COLO668 (cell line): ENCODE measurements around the gene PRKCZ.
A peak's percentile ranks its signal among the peaks of the same experiment; 100 is the strongest.
"Not testable (repeated sequence)": the region's sequence is repeated elsewhere in the genome, so short reads cannot be mapped to it uniquely, and the experiment has no call there.

Experiments used
- DNase-seq: peaks from one replicate; lab custom pipeline; 2025; ENCODE audit not compliant: unreplicated experiment; lab: John Stamatoyannopoulos, UW

The PRKCZ gene

GRCh38 chr1:2084306-2084705, 34.1 kb downstream of the PRKCZ start:
- no peak for DNase-seq

DNA sequence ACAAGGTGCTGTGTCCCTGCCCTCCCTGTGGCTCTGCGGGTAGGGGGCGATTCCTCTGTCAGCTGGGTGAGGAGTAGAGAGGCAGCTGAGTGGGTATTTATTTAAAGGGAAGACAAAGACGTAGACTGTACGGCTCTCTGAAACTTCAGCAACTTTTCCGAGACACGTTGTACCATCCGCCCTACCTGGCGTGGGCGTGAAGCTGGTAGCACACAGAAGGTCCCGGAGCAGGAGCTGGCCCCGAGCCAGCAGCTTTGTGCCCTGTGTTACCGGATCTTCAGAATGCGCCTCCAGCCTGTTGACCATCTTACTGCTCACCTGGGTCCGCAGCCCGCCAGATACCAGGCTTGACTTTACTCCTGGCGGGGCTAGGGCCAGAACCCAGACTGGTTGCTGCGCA, 34.9 kb downstream of the PRKCZ start:
- DNase-seq, result no peak

DNA sequence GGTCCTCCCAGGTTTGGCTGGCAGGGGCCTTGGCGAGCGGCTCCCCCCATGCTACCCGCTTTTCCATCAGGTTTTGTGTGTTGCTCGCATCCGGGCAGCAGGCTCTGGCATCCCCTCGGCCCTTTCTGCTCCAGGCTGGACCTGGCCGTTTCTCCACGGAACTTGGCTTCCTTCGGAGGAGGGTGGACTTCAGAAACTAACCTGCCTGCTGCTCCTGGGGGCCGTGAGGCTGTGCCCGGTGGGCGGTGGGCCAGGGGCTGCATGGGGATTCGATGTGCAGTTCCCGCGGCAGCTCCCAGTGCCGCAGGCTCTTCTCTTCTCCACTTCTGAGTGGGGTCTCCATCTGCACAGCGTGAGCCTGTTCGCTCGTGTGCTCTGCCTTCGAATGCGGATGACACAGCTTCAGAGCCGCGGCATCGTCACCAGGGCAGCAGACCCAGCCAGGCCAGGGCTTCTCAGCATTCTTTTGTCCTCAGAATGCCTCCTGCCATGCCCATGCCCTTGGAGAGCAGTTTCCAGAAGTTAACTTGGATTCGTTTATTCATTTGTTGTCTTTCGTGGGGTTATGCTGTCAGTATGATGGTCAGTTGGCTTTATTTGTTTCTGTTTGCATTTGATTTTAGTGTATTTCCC, 36.4 kb downstream of the PRKCZ start:
- DNase-seq, result no peak

- DNase-seq, result no peak
These were observed 37.6 kb downstream of the PRKCZ start for GRCh38 chr1:2087766-2088165.

- DNase-seq, result no peak
These were observed 38.2 kb downstream of the PRKCZ start for GRCh38 chr1:2088458-2088857.

- no peak for DNase-seq
These were observed 38.8 kb downstream of the PRKCZ start for GRCh38 chr1:2089051-2089450.

- DNase-seq, result no peak
These were observed 40.1 kb downstream of the PRKCZ start for GRCh38 chr1:2090216-2090890.

DNA sequence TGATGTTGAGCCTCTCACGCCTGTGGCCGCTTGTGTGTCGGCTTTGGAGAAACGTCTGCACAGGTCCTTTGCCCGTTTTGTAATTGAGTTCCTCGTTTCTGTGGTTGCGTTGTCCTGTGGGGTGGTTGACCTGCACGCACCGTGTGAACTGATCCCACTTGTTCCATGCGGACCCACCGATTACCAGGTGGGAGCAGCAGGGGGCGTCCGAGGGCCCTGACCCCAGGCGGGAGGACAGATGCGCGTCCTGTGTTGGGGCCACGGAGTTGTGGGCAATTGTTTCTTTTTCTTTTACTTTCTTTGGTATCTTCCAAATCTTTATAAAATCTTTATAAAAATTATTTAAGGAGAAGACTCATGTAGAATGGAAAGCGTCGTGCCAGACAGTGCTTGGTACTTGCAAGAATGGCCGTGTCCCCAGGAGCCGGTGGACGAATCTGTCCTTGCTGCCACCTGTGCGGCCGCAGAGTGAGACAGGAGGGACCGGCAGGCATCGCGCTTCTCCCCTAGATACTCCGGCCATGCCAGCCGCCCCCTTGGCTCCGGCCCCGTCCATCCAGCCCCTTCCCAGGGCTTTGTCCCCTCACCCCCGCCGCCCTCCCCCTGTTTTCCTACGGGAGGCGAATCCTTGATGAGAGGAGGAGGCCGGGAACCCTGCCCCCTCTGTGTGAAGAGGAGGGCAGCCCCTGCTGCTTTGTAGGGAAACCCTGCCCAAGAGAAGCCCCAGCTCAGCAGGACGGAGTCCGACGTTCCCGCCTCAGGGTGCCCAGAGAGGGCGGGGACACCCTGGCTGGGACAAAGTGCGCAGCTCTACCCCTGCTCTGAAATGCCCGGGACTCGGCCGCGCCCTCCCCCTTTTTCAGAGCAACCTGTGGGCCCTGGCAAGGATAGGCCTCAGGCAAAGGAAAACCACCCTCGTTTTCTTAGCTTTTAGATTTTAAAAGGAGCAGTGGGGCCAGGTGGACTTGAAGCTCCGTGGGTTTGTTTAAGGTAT, 41.7 kb downstream of the PRKCZ start:
- DNase-seq, result peak; percentile 25

DNA sequence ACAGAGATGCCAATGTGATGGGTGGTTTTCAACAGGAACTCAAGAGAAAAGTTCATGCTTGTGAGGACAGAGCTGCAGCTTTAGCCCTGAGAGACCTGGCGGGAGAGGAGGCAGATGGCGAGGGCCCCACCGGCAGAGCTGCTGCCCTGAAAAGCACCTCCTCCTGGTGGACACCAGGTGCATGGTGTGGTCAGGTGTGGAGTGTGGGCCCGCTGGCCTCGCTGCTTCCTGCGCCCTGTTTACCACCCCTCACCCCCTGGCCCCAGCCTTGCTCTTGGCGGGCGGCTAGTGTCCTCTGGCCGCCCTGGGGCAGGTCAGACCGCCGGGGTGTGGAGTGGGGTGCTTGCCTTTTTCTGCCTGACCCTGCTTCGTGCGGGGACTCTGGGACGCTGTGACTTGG, 42.8 kb downstream of the PRKCZ start:
- no peak for DNase-seq

- DNase-seq, result no peak
These were observed 43.4 kb downstream of the PRKCZ start for GRCh38 chr1:2093636-2094035.

DNA sequence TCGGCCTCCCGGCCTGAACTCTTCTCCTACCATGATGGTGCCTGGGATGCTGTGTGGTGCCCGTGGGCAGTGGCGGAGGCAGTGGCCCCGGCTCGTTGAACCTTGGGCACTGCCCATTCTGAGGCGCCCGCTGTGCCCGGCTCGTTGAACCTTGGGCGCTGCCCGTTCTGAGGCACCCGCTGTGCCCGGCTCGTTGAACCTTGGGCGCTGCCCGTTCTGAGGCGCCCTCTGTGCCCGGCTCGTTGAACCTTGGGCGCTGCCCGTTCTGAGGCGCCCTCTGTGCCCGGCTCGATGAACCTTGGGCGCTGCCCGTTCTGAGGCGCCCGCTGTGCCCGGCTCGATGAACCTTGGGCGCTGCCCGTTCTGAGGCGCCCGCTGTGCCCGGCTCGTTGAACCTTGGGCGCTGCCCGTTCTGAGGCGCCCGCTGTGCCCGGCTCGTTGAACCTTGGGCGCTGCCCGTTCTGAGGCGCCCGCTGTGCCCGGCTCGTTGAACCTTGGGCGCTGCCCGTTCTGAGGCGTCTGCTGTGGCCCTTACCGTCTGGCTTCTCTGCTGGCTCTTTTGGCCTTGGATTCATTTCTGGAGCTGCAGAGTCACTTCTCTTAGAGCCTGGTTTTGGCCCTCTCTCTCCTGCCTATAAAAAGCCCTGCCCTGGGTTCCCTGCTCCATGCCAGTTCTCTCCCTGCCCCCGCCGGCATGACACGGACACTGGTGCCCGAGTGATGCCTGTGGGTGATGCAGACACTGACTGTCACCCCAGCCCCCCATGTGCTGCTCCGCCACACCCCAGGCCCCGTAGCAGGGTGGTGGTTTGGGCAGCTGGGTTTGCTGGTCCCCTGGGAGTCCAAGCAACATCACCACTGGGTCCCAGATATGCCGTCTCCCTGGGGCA, 44.3 kb downstream of the PRKCZ start:
- DNase-seq, result not testable (repeated sequence)

GRCh38 chr1:2095394-2095793, 45.2 kb downstream of the PRKCZ start:
- no peak for DNase-seq

GRCh38 chr1:2095981-2096736, 45.9 kb downstream of the PRKCZ start:
- no peak for DNase-seq

DNA sequence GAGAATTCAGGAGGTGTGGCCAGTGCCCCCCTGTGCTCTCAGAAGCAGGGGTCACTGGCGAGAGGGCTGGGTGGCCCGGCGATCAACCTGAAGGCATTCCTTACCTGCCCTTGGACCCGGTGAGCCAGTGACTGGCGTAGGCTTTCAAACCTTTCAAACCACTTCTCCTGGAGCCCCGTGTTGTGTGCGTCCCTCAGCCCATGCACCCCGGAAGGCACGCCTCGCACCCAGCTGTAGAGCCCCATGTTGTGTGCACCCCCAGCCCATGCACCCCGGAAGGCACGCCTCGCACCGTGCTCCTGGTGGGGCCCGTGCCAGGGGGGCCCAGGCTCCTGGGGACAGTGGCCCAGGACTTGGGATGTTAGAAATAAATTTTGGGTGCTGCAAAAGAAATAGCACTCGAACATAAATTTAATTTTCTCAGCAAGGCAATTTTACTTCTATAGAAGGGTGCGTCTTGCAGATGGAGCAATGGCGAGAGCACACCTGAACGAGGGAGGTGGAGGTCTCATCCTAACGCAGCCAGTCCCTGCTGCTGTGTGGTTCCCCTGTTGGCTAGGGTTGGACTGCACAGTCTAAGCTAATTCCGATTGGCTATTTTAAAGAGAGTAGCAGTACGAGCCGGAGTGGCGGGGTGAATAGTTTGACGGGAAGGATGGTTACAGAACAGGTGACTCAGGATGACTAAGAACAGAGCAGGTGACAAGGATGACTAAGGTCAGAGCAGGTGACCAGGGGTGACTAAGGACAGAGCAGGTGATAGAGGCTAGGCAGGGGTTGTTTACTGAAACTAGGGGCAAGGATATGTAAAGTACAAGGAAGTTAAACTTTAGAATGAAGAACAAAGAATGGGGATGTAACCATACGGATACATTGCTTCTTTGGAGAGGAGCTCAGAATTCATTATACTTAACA, 47.4 kb downstream of the PRKCZ start:
- no peak for DNase-seq

DNA sequence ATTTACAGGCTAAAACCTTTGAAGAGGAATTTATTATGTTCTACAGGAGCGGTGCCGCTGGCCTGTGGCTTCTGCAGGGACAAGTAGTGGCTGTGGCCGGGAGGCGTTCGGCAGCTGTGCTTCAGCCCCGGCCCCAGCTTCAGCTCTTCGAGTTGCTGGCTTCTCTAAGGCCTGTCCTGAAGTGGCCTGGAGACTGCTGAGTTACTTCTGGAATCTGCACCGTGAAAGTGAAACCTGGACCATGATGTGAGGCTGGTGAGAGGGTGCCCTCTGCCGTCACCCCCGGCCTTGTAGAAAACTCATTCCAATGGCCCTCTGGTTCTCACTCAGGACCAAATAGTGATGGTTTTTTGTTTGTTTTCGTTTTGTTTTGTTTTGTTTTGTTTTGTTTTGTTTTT, 48.1 kb downstream of the PRKCZ start:
- no peak for DNase-seq

- no peak for DNase-seq
These were observed 48.9 kb downstream of the PRKCZ start for GRCh38 chr1:2098839-2099785.

- DNase-seq, result no peak
These were observed 49.9 kb downstream of the PRKCZ start for GRCh38 chr1:2099886-2100779.
